AG10803 (cell line): ENCODE measurements around the gene SCPEP1.
"Not testable (repeated sequence)": the region's sequence is repeated elsewhere in the genome, so short reads cannot be mapped to it uniquely, and the experiment has no call there.

Experiments
- DNase-seq: peaks from one replicate; pipeline ENCODE4 v3.0.0; 2010; ENCODE audit warnings: low read depth
- H3K4me3 ChIP-seq: 2 replicates; pipeline ENCODE4 v1.5.1; 2011; ENCODE audit warnings: mild to moderate bottlenecking, low read length, control low read depth
- CTCF ChIP-seq: conservative IDR thresholded peaks from 2 replicates; pipeline ENCODE4 v1.5.1; 2011; ENCODE audit warnings: mild to moderate bottlenecking, low read length, control low read depth, inconsistent platforms

SCPEP1 gene

GRCh38 chr17:56978441-56979090 lies 635 bp downstream of the SCPEP1 start:
- no peak for TF ChIP-seq CTCF
- H3K4me3 ChIP-seq: peak overlapping the region; percentile 84
- DNase-seq: no peak

- no peak for DNase-seq
- no peak overlapping the region for H3K4me3 ChIP-seq
- TF ChIP-seq CTCF: no peak
These were observed 1.2 kb downstream of the SCPEP1 start for GRCh38 chr17:56979091-56979480.

- H3K4me3 ChIP-seq, DNase-seq: not testable (repeated sequence)
These were observed 2.6 kb downstream of the SCPEP1 start for GRCh38 chr17:56980526-56980925.

GRCh38 chr17:56982312-56982711 lies 4.4 kb downstream of the SCPEP1 start:
- no peak for DNase-seq
- H3K4me3 ChIP-seq: no peak overlapping the region
- no peak for TF ChIP-seq CTCF

GRCh38 chr17:56983366-56983765 lies 5.4 kb downstream of the SCPEP1 start:
- no peak overlapping the region for H3K4me3 ChIP-seq
- TF ChIP-seq CTCF: no peak
- DNase-seq: no peak

GRCh38 chr17:56985371-56986162 lies 7.6 kb downstream of the SCPEP1 start:
- no peak for DNase-seq
- H3K4me3 ChIP-seq: no peak overlapping the region
- TF ChIP-seq CTCF: no peak

- no peak overlapping the region for H3K4me3 ChIP-seq
- TF ChIP-seq CTCF: no peak
- DNase-seq: no peak
These were observed 9.4 kb downstream of the SCPEP1 start for GRCh38 chr17:56987283-56987834.
